Adrenal gland (tissue), 12 donors: ENCODE results near the gene OPRL1. TPM values are rescaled to one million over a fixed set of nuclear protein-coding genes. Genes with fewer than 3 reads are reported as not detected.

Source experiments
- DNase-seq, 7 donors: peaks; one replicate each; pipeline ENCODE4 v3.0.0-alpha.2; 2019 to 2020
- H3K27ac ChIP-seq, 5 donors: fragments of 200-600 bp; sonication (generic) in 4 of 5; 1 replicate in 3 of 5; 2 replicates in 2 of 5; pipeline versions ENCODE4 v1.5.1 to v1.8.0; 2016 to 2020; ENCODE audit warnings: mild to moderate bottlenecking in 1 of 5
- H3K27me3 ChIP-seq: fragments of 200-600 bp; 2 replicates; pipeline ENCODE4 v1.8.0; 2021
- H3K36me3 ChIP-seq, 2 donors: fragments of 200-600 bp; replicated peaks in 1 of 2; 1 replicate in 1 of 2; 2 replicates in 1 of 2; pipeline versions ENCODE4 v1.5.1 to v1.8.0; 2018 to 2022
- H3K4me1 ChIP-seq, 2 donors: fragments of 200-600 bp; replicated peaks in 1 of 2; 1 replicate in 1 of 2; 2 replicates in 1 of 2; pipeline versions ENCODE4 v1.5.1 to v1.8.0; 2018 to 2021
- H3K4me3 ChIP-seq, 4 donors: fragments of 200-600 bp; sonication (generic) in 3 of 4; one replicate each; pipeline ENCODE4 v1.5.1; 2016 to 2018
- H3K9me3 ChIP-seq, 3 donors: fragments of 200-600 bp; sonication (generic) in 1 of 3; replicated peaks in 1 of 3; 1 replicate in 2 of 3; 2 replicates in 1 of 3; pipeline versions ENCODE4 v1.5.1 to v1.8.0; 2016 to 2021
- CTCF ChIP-seq, 6 experiments: fragments of 450-650 bp in 4 of 6; fragments of 200-600 bp in 2 of 6; sonication (generic) in 1 of 6; IDR thresholded peaks; 1 replicate in 5 of 6; 2 replicates in 1 of 6; pipeline versions ENCODE4 v1.5.1 to v1.8.0; 2016 to 2021; ENCODE audit warnings: antibody characterized with exemption in 6 of 6, mild to moderate bottlenecking in 2 of 6, moderate library complexity in 1 of 6
- POLR2A ChIP-seq, 2 donors: fragments of 450-650 bp; IDR thresholded peaks; one replicate each; pipeline ENCODE4 v1.6.1; 2017; ENCODE audit warnings: antibody characterized with exemption in 2 of 2, mild to moderate bottlenecking in 2 of 2, moderate library complexity in 1 of 2
- WGBS, 4 donors: extraction: QIAGEN DNeasy Blood & Tissue Kit in 2 of 4; methylation state at CpG; one replicate each; pipeline versions ENCODE4 v1.1.5 to v1.1.7; 2013 to 2017; 5-methylcytosine and 5-hydroxymethylcytosine counted together
- intact Hi-C, 2 donors: fragments of 100-400 bp; cut with DNase I; formaldehyde crosslinking; loops; one replicate each; pipeline versions ENCODE4 v1.14.1 to v1.15.0; 2022 to 2023
- polyA plus RNA-seq, 3 donors: library from polyadenylated mRNA; stranded (reverse); fragments of 200-250 nt in 2 of 3; fragments of 350-450 nt in 1 of 3; fragmentation: Illumina TruSeq in 1 of 3; extraction: RNeasy Lipid Tissue Mini Kit (QIAGEN cat#74804) in 1 of 3; gene quantifications; one replicate each; pipeline ENCODE4 v1.2.3, GENCODE V29; 2013 to 2014
- total RNA-seq, 9 donors: library from RNA; depleted of rRNA in 4 of 9; stranded (reverse); fragments of >200 nt in 4 of 9; fragments of 120-200 nt in 1 of 9; fragmentation: NEBNext Ultra II Directional in 1 of 9; extraction: Animal tissue kit (Norgen Biotek cat#: 25700) in 1 of 9; gene quantifications; one replicate each; pipeline versions ENCODE4 v1.1.0 to v1.2.4, GENCODE V29; 2013 to 2023
- donor health status: healthy with polysubstance abuse.
- donor health status: Bipolar disorder and iron deficiency.
- donor health status: DM: yes; HTN: yes; CAD: no.
- donor health status: DM: no; HTN: no; CAD: no.
- donor health status: DM: no; HTN: no; CAD: no.
- donor health status: DM: yes; HTN: yes; CAD: no.

The OPRL1 gene
- total and polyA plus RNA-seq, 12 donors = 0.24 to 5.7 (median 2.2) TPM

DNA sequence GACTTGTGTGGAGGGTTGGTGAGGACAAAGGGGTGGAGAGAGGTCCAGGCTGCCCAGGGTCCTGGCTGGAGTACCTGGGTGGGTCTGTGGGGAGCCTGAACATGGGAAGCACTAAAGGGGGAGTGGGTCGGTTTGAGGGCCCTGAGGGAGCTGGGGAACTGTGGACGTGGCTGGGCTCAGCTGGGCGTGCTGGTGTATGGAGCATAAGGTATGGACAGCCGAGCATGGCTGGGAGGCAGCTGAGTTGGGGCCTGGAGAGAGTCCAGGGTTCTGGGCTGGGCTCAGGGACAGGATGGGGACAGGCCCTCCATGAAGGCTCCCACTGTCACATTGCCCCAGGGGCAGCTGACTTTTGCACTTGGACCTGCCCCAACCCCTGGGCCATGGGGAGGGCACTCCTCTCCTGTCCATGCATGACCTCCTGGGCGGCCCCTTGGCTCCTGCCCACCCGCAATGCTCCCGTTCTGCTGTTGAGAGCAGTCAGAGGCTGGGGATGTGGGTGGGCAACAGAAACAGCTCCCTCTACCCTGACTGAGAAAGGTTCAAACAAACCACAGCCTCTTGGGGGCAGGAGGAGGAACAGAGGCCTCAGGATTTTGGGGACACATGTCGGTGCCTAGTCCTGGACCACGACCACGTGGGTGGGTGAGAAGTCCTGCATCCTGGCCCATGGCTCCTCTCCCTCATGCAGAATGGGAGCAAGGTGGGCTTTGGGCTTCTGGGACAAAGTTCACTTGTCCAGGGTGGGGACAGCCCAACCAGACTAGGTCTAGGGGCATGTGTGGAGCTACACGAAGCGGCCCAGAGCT, 39.4 kb upstream of the OPRL1 start:
- no peak overlapping the region for H3K4me3 ChIP-seq
- H3K4me1 ChIP-seq = peaks cover 8 to 25% of the 10 kb centered on the region in 2 donors
- 55 to 66% (median 61%) methylated on average over 5 to 12 of the region's 12 CpGs for WGBS, 4 donors
- intact Hi-C loops = no loop called here
- peak overlapping the region in 1 of 5 donors; percentile 20 for H3K27ac ChIP-seq
- peaks cover 21% of the 10 kb centered on the region for H3K27me3 ChIP-seq
- no peaks in the 10 kb centered on the region for H3K36me3 ChIP-seq
- H3K9me3 ChIP-seq = no peaks in the 10 kb centered on the region
- no peak for TF ChIP-seq POLR2A (IDR thresholded peaks at IDR 0.05)
- TF ChIP-seq CTCF (IDR thresholded peaks at IDR 0.05) = no peak
- DNase-seq = no peak

GRCh38 chr20:64041040-64041780, 38.7 kb upstream of the OPRL1 start:
- no peak for DNase-seq
- Histone ChIP-seq H3K27me3 (peaks cover 24% of the 10 kb centered on the region), H3K9me3 (no peaks in the 10 kb centered on the region), H3K27ac (peak overlapping the region in 1 of 5 donors; percentile 73), H3K4me3 (peak overlapping the region in 1 of 4 donors; percentile 49), H3K36me3 (no peaks in the 10 kb centered on the region), H3K4me1 (peaks cover 8 to 25% of the 10 kb centered on the region in 2 donors)
- intact Hi-C loops = no loop called here
- 49 to 57% (median 52%) methylated on average over 7 to 15 of the region's 15 CpGs for WGBS, 4 donors
- no peak for TF ChIP-seq POLR2A (IDR thresholded peaks at IDR 0.05)
- TF ChIP-seq CTCF (IDR thresholded peaks at IDR 0.05) = no peak

DNA sequence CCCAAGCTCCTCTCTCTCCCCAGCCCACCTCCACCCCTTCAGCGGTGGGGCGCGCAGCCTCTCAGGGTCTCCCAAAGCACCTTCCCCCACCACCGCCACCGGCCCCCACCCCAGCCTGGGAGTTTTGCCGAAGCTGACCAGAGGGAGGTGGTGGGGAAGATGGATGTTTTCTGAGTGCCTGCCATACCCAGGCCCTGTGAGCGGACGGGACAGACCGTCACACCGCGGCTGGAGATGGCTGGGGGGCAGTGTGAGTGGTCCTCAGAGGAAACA, 38.2 kb upstream of the OPRL1 start:
- Histone ChIP-seq H3K27me3 (peaks cover 29% of the 10 kb centered on the region), H3K36me3 (no peaks in the 10 kb centered on the region), H3K4me1 (peaks cover 8 to 25% of the 10 kb centered on the region in 2 donors), H3K4me3 (peak overlapping the region in 1 of 4 donors; percentile 49), H3K9me3 (no peaks in the 10 kb centered on the region), H3K27ac (peak overlapping the region in 1 of 5 donors; percentile 73)
- intact Hi-C loops = no loop called here
- TF ChIP-seq POLR2A (IDR thresholded peaks at IDR 0.05) = no peak
- no peak for DNase-seq
- WGBS, 4 donors = 0 to 19% (median 11%) methylated on average over 1 to 11 of the region's 11 CpGs; no CpG with 5 or more reads in 1 of the 4 donors

DNA sequence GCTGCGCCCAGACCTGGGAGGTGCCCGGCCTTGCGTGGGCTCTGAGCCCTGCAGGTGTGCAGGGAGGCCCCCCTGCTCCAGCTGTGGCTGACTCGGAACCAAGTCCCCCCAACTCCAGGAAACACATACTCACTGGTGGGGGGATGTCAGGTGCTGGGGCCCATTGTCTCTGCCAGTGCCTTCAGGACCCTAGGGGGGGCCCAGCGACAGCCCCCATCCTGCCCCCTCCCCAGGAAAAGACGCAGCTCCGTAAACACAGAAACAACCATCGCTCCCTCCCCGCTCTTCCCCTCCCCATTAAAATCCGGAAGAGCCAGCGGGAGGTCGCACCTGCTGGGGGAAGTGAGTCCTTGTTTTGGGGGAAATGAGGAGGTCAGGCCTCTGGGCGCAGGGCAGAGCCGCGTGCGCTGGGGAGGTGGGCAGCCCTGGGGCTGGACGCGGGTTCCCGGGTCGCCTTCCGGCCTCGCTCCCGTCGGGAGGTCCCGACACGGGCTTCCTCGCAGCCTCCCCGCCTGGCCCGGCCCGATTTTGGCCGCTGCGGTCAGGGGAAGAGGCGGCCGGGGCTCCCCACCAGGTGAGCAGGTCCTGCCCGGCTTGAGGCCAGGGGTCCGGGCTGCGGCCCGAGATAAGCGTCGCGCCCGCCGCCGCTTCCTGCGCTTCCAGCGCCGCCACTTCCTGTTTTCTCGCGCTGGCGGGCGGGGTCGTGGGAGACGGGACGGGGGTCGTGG, 37.7 kb upstream of the OPRL1 start:
- intact Hi-C loops = no loop called here
- WGBS, 4 donors = 1 to 10% (median 2%) methylated on average over 12 to 55 of the region's 55 CpGs

More for the DNA sequence above, 37.7 kb upstream of the OPRL1 start:
- Histone ChIP-seq H3K27me3 (peaks cover 34% of the 10 kb centered on the region), H3K27ac (peak overlapping the region in 2 of 5 donors; percentile 34 to 73), H3K9me3 (no peaks in the 10 kb centered on the region), H3K36me3 (no peaks in the 10 kb centered on the region), H3K4me3 (peak overlapping the region in 2 of 4 donors; percentile 13 to 49), H3K4me1 (peaks cover 8 to 25% of the 10 kb centered on the region in 2 donors)
- TF ChIP-seq POLR2A (IDR thresholded peaks at IDR 0.05) = no peak
- no peak for TF ChIP-seq CTCF (IDR thresholded peaks at IDR 0.05)
- DNase-seq = no peak
